ENCODE results near the gene DAW1.

Gene DAW1

GRCh38 chr2:227862227-227862740 lies 9.1 kb upstream of the DAW1 start:
- peak in 2 of 5 donors; percentile 8 to 16 for DNase-seq

- no peak for DNase-seq
Measured at GRCh38 chr2:227862741-227863588, 8.5 kb upstream of the DAW1 start.

GRCh38 chr2:227864161-227864756 lies 7.2 kb upstream of the DAW1 start:
- DNase-seq = no peak

GRCh38 chr2:227865291-227865690 lies 6.1 kb upstream of the DAW1 start:
- DNase-seq = no peak

- DNase-seq = no peak
Measured at GRCh38 chr2:227867386-227867785, 4.0 kb upstream of the DAW1 start.

DNA sequence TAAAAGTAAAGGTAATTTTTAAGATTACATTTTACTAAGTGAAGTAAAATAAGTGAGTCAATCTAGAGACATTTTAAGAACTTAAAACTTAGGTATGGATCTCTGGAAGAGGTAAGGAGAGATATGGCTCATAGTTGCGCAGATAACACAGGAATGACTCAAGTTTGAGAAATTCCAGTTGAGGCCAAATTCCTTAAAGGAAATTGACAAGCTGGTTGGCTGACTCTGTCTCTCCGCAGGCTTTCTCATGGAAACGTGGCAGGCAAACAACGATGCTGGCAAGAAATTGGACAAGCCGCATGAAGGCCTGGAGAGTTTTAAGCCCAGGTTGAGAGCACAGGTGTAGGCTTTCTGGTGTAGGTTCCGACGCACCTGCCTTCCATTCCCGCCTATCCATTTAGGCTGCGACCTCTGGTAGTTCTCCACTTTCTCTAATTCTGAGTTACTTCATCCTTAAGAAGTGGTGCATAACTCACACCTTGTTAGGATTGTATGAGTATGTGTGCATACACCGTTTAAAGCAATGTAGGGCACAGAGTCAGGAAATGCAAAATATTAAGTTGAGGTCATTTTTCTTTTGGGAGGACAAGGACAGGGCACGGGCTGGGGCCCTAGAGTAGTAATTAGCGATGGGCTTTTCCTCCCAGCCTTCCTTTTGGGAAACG lies 589 bp upstream of the DAW1 start:
- DNase-seq = no peak

DNA sequence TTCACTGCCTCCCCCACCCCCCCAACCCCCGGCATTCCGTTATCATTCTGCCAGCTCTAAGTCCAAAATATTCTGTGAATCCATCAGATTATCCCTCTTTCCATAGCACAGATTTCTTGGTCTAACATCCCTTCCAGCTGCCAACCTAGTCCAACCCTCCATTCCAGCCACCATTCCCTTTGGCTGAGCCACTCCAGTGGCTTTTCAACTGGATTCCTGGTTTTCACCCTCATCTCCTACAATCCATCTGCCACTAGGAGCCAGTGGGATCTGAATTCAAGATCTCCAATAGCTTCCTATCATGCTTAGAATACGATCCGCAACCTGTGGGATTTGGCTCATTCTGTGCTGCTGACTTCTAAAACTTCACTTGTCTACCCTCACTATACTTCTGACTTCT lies 1.2 kb downstream of the DAW1 start:
- DNase-seq = no peak

- DNase-seq = no peak
Measured at GRCh38 chr2:227876300-227876801, 4.9 kb downstream of the DAW1 start.

GRCh38 chr2:227877421-227878310 lies 6.2 kb downstream of the DAW1 start:
- DNase-seq = no peak

DNA sequence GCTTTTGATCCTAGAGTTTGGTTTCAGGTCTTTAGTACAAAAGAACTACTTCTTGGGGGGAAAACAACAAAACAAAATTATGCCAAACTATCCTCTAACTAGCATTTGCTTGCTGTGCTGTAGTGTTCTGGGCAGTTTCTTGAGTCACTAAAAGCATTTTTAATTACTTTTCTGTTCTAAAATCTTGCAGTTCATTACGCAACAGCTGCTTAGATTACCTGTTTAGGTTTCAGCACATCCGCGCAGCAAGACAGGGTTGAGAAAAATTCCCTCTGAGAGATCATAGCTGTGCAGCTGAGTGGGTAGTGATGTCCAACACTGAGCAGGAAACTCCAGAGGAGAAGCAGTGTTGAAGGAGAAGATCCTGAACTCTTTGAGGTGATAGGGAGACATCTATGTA lies 9.0 kb downstream of the DAW1 start:
- DNase-seq = no peak

DNA sequence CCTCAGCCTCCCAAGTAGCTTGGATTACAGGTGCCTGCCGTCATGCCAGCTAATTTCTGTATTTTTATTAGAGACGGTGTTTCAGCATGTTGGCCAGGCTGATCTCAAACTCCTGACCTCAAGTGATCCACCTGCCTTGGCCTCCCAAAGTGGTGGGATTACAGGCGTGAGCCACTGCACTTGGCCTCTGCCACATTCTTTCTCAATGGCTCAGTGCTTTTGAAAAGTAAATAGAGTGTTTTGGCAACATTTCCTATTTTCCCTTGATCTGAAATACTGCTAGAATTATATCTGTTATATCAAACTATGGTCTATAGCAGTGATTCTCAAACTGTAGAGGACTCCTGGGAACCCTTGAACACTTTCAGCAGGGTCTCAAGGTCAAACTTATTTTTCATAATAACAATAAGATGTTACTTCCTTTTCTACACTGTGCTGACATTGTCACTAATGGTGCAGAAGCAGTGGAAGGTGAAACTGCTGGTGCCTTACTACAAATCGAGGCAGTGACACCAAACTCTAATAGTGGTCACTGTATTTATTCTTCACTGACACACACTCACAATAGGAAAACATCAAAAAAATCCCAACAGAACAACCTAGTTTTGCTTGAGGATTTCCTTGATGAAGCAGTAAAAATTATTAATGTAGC lies 10.6 kb downstream of the DAW1 start:
- DNase-seq = no peak

GRCh38 chr2:227884511-227884947 lies 13.1 kb downstream of the DAW1 start:
- peak in 4 of 5 donors; percentile 20 to 44 (median 28) for DNase-seq

DNA sequence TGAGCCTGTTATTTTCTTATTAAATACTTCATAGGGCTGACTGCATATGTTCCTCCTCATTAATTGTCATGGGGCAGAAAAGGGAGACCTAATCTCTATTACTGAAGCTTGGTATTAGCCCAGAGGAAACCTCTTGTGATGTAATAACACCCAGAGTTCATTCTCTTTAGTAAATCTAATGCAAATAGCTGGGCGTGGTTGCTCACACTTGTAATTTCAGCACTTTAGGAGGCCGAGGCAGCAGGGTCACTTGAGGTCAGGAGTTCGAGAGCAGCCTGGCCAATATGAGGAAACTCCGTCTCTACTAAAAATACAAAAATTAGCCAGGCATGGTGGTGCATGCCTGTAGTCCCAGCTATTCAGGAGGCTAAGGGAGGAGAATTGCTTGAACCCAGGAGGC lies 14.7 kb downstream of the DAW1 start:
- DNase-seq = no peak

DNA sequence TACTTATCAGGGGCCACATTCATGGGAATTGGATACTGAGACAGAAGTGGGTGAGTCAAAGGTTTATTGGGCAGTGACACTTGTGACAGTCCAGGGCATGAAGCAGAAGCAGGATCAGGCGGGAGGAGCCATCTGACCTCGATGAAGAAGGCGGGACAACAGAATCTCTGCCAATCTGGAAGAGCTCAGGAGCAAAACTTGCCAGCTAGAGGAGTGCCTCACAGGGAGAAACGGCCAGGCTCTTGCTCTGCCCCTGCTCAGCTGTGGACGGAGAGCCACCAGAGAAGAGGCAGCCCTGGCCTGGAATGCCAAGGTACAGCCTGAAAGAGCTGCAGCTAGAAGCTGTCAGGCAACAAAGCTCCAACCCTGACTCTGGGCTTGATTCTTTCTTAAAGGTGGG lies 16.9 kb downstream of the DAW1 start:
- DNase-seq = no peak

DNA sequence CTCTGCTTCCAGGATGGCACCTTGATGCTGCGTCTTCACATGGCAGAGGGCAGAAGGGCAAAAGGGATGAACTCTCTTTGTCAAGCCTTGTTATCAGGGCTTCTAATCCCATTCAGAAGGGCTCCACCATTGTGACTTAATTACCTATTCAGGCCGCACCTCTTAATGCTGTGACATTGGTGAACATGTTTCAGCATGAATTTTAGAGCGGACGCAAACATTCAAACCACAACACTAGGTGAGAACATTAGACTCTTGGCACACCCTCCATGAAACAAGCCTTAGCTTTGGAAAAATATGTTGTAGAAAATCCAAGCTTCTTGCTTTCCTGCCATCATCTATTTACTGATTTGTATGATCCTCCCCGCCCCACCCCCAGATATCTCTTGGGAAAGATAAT lies 17.9 kb downstream of the DAW1 start:
- no peak for DNase-seq

- DNase-seq = peak in 1 of 5 donors; percentile 14
Measured at GRCh38 chr2:227890495-227891079, 19.2 kb downstream of the DAW1 start.

DNA sequence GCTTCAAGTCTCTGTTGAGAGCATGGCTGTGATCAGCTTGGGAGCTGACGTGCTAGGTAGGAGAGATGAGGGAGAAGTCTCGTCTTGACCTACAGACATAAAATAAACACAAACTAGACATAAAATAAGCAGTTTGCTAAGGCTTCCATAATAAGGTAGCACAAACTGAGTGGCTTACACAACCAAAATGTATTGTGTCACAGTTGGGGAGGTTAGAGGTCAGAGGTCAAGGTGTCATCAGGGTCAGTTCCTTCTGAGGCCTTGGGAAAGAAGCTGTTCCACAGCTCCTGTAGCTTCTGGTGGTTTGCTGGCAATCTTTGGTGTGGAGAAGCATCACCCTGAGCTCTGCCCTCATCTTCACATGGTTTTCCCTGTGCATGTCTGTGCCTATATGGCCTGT lies 20.2 kb downstream of the DAW1 start:
- no peak for DNase-seq

DNA sequence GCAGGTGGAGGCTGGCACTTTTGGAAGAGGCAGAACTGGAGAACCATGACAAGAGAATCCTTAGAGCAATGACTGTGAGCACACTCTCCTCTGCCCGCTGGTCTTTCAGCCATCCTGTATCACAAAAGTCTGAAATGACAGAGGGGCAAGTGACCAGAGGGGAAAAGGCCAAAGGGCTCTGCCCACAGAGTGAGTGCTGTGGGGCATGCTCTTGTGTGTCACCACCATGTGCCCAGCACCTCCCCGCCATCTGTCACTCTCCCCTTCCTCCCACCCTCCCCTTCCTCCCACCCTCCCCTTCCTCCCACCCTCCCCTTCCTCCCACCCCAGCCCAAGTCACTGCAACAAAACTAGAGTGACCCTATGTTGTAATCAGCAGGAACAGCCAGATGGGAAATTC lies 31.9 kb downstream of the DAW1 start:
- no peak for DNase-seq

GRCh38 chr2:227906991-227907390 lies 35.6 kb downstream of the DAW1 start:
- DNase-seq = no peak

DNA sequence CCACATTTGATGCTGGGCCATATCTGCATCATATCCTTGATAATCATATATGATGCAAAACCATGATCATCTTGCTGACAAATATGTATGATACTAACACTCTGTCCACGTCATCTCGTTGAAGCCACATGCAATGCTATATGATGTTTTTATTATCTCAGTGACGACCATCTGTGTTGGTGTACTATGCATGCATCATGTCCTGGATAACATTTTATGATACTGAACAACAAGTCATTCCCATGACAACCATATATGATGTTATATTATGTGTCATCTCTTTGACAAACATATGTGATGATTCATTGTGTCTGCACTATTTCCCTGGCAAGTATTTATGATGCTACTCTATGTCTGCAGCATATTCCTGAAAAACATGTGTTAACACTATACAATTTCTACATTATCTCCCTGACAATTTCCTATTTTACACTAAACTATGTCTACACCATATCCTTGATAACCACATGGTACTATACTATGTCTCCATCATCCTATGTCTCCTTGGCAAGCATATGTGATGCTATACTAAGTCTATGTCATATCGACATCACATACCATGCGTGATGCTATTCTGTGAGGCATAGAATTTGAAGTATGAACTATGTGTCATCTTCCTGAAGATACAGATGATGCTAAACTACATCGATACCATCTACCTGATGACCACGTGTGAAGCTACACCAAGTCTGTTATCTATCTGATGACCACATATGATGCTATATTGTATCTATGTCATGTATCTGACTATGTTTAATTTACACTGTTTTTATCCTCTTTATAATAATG lies 37.0 kb downstream of the DAW1 start:
- DNase-seq = no peak

DNA sequence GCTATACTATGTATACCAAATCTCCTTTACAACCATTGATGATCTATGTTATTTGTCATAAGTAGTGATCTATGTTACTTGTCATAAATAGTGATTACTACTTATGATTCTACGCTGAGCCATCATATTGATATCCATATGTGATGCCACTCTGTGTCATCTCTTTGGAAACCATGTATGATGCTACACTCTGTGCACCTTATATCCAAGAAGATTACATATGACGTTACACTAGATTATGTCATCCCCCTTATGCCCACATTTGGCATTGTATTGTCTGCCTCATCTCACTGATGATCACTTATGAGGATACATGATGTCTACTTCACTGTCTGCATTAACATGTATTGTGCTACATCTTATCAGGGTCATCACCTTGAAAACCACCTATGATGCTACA lies 42.9 kb downstream of the DAW1 start:
- no peak for DNase-seq

All from T-helper 1 cell (primary cell).